ENCODE results near the gene SMOC2.

The SMOC2 gene

GRCh38 chr6:168628732-168629245 is 187.8 kb downstream of the SMOC2 start:
- DNase-seq (ENCODE audit: low spot score), result no peak

- no peak for DNase-seq (ENCODE audit: low spot score)
Observed at GRCh38 chr6:168631564-168631963, 190.6 kb downstream of the SMOC2 start.

- DNase-seq (ENCODE audit: low spot score), result no peak
Observed at GRCh38 chr6:168632694-168633093, 191.7 kb downstream of the SMOC2 start.

GRCh38 chr6:168634541-168635328 is 193.8 kb downstream of the SMOC2 start:
- no peak for DNase-seq (ENCODE audit: low spot score)

GRCh38 chr6:168636147-168637004 is 195.4 kb downstream of the SMOC2 start:
- no peak for DNase-seq (ENCODE audit: low spot score)

GRCh38 chr6:168637834-168638233 is 196.8 kb downstream of the SMOC2 start:
- no peak for DNase-seq (ENCODE audit: low spot score)

GRCh38 chr6:168638468-168639271 is 197.7 kb downstream of the SMOC2 start:
- DNase-seq (ENCODE audit: low spot score), result no peak

- no peak for DNase-seq (ENCODE audit: low spot score)
Observed at GRCh38 chr6:168640181-168640580, 199.2 kb downstream of the SMOC2 start.

GRCh38 chr6:168640768-168641167 is 199.8 kb downstream of the SMOC2 start:
- no peak for DNase-seq (ENCODE audit: low spot score)

- no peak for DNase-seq (ENCODE audit: low spot score)
Observed at GRCh38 chr6:168641446-168641845, 200.5 kb downstream of the SMOC2 start.

- DNase-seq (ENCODE audit: low spot score), result no peak
Observed at GRCh38 chr6:168643401-168643800, 202.4 kb downstream of the SMOC2 start.

GRCh38 chr6:168645326-168645725 is 204.3 kb downstream of the SMOC2 start:
- DNase-seq (ENCODE audit: low spot score), result no peak

GRCh38 chr6:168647271-168647670 is 206.3 kb downstream of the SMOC2 start:
- no peak for DNase-seq (ENCODE audit: low spot score)

GRCh38 chr6:168648240-168649125 is 207.5 kb downstream of the SMOC2 start:
- no peak for DNase-seq (ENCODE audit: low spot score)

GRCh38 chr6:168649209-168649608 is 208.2 kb downstream of the SMOC2 start:
- DNase-seq (ENCODE audit: low spot score), result no peak

- no peak for DNase-seq (ENCODE audit: low spot score)
Observed at GRCh38 chr6:168650671-168651111, 209.7 kb downstream of the SMOC2 start.

GRCh38 chr6:168655462-168656152 is 214.6 kb downstream of the SMOC2 start:
- no peak for DNase-seq (ENCODE audit: low spot score)

GRCh38 chr6:168658059-168658458 is 217.1 kb downstream of the SMOC2 start:
- no peak for DNase-seq (ENCODE audit: low spot score)

- DNase-seq (ENCODE audit: low spot score), result no peak
Observed at GRCh38 chr6:168660400-168660945, 219.5 kb downstream of the SMOC2 start.

GRCh38 chr6:168662301-168662936 is 221.4 kb downstream of the SMOC2 start:
- no peak for DNase-seq (ENCODE audit: low spot score)

Data from RKO (cell line).